ENCODE results near the gene SLAIN2.

SLAIN2 gene

GRCh38 chr4:48347282-48347921 is 6.1 kb downstream of the SLAIN2 start:
- TF ChIP-seq CTCF (IDR thresholded peaks at IDR 0.05; ENCODE audit: low read depth, low read length, missing control alignments) = no peak
- no peak overlapping the region for H3K4me3 ChIP-seq (ENCODE audit: low read depth, low read length)
- DNase-seq (ENCODE audit: low read depth) = no peak

GRCh38 chr4:48350871-48351270 is 9.5 kb downstream of the SLAIN2 start:
- H3K4me3 ChIP-seq (ENCODE audit: low read depth, low read length) = no peak overlapping the region
- TF ChIP-seq CTCF (IDR thresholded peaks at IDR 0.05; ENCODE audit: low read depth, low read length, missing control alignments) = no peak
- DNase-seq (ENCODE audit: low read depth) = no peak

- H3K4me3 ChIP-seq (ENCODE audit: low read depth, low read length) = no peak overlapping the region
- DNase-seq (ENCODE audit: low read depth) = no peak
- TF ChIP-seq CTCF (IDR thresholded peaks at IDR 0.05; ENCODE audit: low read depth, low read length, missing control alignments) = no peak
These were observed 11.5 kb downstream of the SLAIN2 start for GRCh38 chr4:48352793-48353192.

- TF ChIP-seq CTCF (IDR thresholded peaks at IDR 0.05; ENCODE audit: low read depth, low read length, missing control alignments) = no peak
- no peak overlapping the region for H3K4me3 ChIP-seq (ENCODE audit: low read depth, low read length)
- DNase-seq (ENCODE audit: low read depth) = no peak
These were observed 15.0 kb downstream of the SLAIN2 start for GRCh38 chr4:48356355-48356754.

- H3K4me3 ChIP-seq (ENCODE audit: low read depth, low read length) = no peak overlapping the region
- DNase-seq (ENCODE audit: low read depth) = no peak
- TF ChIP-seq CTCF (IDR thresholded peaks at IDR 0.05; ENCODE audit: low read depth, low read length, missing control alignments) = no peak
These were observed 19.1 kb downstream of the SLAIN2 start for GRCh38 chr4:48360285-48361011.

GRCh38 chr4:48361012-48361400 is 19.7 kb downstream of the SLAIN2 start:
- H3K4me3 ChIP-seq (ENCODE audit: low read depth, low read length) = no peak overlapping the region
- DNase-seq (ENCODE audit: low read depth) = no peak
- no peak for TF ChIP-seq CTCF (IDR thresholded peaks at IDR 0.05; ENCODE audit: low read depth, low read length, missing control alignments)

- no peak for DNase-seq (ENCODE audit: low read depth)
- no peak overlapping the region for H3K4me3 ChIP-seq (ENCODE audit: low read depth, low read length)
- no peak for TF ChIP-seq CTCF (IDR thresholded peaks at IDR 0.05; ENCODE audit: low read depth, low read length, missing control alignments)
These were observed 25.3 kb downstream of the SLAIN2 start for GRCh38 chr4:48366611-48367010.
